PC-9 (cell line): ENCODE results near the gene PGAP6. TPM values are rescaled to one million over a fixed set of nuclear protein-coding genes. Genes with fewer than 3 reads are reported as not detected.
"Not testable (repeated sequence)": the region's sequence is repeated elsewhere in the genome, so short reads cannot be mapped to it uniquely, and the experiment has no call there.

Source experiments
- BruUV-seq: library from RNA; stranded (reverse); fragments of 400-500 nt; replicated peaks from 2 replicates; lab custom pipeline; 2021; lab: Mats Ljungman, UMichigan
- CTCF ChIA-PET: fragments of 300-600 bp; sonication (Branson Sonifier 250); formaldehyde crosslinking; loops from one replicate; lab custom pipeline; 2022; ENCODE audit warnings: antibody characterized with exemption; lab: Charles Lee
- POLR2A ChIA-PET: fragments of 300-600 bp; sonication (Branson Sonifier 250); formaldehyde crosslinking; loops from one replicate; lab custom pipeline; 2022; ENCODE audit warnings: antibody characterized with exemption; ENCODE audit not compliant: unreplicated experiment; lab: Charles Lee
- DNase-seq, 2 experiments: peaks; one replicate each; pipeline versions ENCODE4 v3.0.0 to v3.0.0-alpha.2; 2015 to 2022; ENCODE audit warnings: mixed read lengths in 1 of 2
- H2AFZ ChIP-seq: fragments of 200-600 bp; sonication (generic); 2 replicates; pipeline ENCODE4 v1.8.1; 2017; ENCODE audit warnings: antibody characterized with exemption
- H3F3A ChIP-seq: fragments of 200-600 bp; sonication (generic); 2 replicates; pipeline ENCODE4 v1.8.1; 2017; ENCODE audit warnings: antibody characterized with exemption, mild to moderate bottlenecking, low read depth; ENCODE audit not compliant: insufficient read depth
- H3K27ac ChIP-seq: fragments of 200-600 bp; sonication (generic); 2 replicates; pipeline ENCODE4 v1.6.1; 2016; ENCODE audit warnings: mixed run types
- H3K27me3 ChIP-seq: fragments of 200-600 bp; sonication (generic); 2 replicates; pipeline ENCODE4 v1.6.1; 2016; ENCODE audit warnings: low read depth, mixed run types; ENCODE audit not compliant: insufficient read depth
- H3K36me3 ChIP-seq: fragments of 200-600 bp; sonication (generic); 2 replicates; pipeline ENCODE4 v1.6.1; 2016; ENCODE audit warnings: low read depth, mixed run types
- H3K4me1 ChIP-seq: fragments of 200-600 bp; sonication (generic); replicated peaks from 2 replicates; pipeline ENCODE4 v1.6.1; 2016; ENCODE audit warnings: mixed run types; ENCODE audit not compliant: insufficient read depth
- H3K4me2 ChIP-seq: fragments of 200-600 bp; sonication (generic); 2 replicates; pipeline ENCODE4 v1.6.1; 2017; ENCODE audit warnings: mixed run types
- H3K4me3 ChIP-seq: fragments of 200-600 bp; sonication (generic); 2 replicates; pipeline ENCODE4 v1.6.1; 2016; ENCODE audit warnings: mixed run types
- H3K79me2 ChIP-seq: fragments of 200-600 bp; sonication (generic); 2 replicates; pipeline ENCODE4 v1.6.1; 2017; ENCODE audit warnings: low read depth, mixed run types
- H3K9me2 ChIP-seq: fragments of 200-600 bp; sonication (generic); 2 replicates; pipeline ENCODE4 v1.8.1; 2017; ENCODE audit warnings: mild to moderate bottlenecking; ENCODE audit not compliant: insufficient read depth
- H3K9me3 ChIP-seq: fragments of 200-600 bp; sonication (generic); 2 replicates; pipeline ENCODE4 v1.8.1; 2016; ENCODE audit warnings: low read depth; ENCODE audit not compliant: insufficient read depth
- H4K20me1 ChIP-seq: fragments of 200-600 bp; sonication (generic); 2 replicates; pipeline ENCODE4 v1.8.1; 2017; ENCODE audit not compliant: insufficient read depth
- EZH2 ChIP-seq: fragments of 200-600 bp; sonication (generic); IDR thresholded peaks from 2 replicates; pipeline ENCODE4 v1.8.0; 2017; ENCODE audit warnings: antibody characterized with exemption, low read depth
- intact Hi-C: fragments of 100-400 bp; cut with micrococcal nuclease; formaldehyde crosslinking; loops from one replicate; pipeline ENCODE4 v1.10.0; 2022; ENCODE audit not compliant: unreplicated experiment
- total RNA-seq: library from RNA; stranded (reverse); gene quantifications from 2 replicates; pipeline ENCODE4 v1.2.3, GENCODE V29; 2021
- TF ChIP-seq, protein P1 (sequence below): fragments of 200-600 bp; sonication (generic); conservative IDR thresholded peaks from 2 replicates; pipeline ENCODE4 v1.6.1; 2017; ENCODE audit warnings: mixed run types, antibody characterized with exemption, mild to moderate bottlenecking, moderate library complexity

PGAP6 gene
- total RNA-seq, 1 experiment from 2014 or later = 45.6 TPM

DNA sequence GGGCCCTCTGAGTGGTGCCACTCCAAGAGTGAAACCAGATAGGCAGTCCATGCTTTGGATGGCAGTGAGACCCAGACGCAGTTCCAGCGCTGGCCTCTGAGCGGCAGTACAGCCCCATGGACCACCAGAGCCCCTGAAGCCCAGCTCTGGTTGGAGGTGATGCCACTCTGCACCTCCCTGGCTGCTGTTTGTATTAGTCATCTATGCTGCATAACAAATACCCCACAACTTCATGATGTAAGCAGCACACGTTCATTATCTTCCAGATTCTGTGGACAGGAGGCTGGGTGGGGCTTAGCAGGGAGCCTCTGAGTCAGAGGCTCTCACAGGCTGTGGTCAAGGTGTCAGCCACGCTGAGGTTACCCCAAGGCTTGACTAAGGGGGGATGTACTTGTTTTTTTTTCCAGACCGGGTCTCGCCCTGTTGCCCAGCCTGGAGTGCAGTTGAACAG is 10.1 kb upstream of the PGAP6 start:
- intact Hi-C loops = no loop called here
- POLR2A ChIA-PET = no interaction called here
- H3K36me3 ChIP-seq = no peaks in the 10 kb centered on the region
- DNase-seq = peak; percentile 69 to 82
- no peaks in the 10 kb centered on the region for H3K9me2 ChIP-seq
- H2AFZ ChIP-seq = no peak overlapping the region
- H3K9me3 ChIP-seq = no peaks in the 10 kb centered on the region
- peaks cover 7% of the 10 kb centered on the region; the same call in 1 of the 2 replicates for H3K4me1 ChIP-seq
- H4K20me1 ChIP-seq = no peaks in the 10 kb centered on the region
- no peak overlapping the region for H3K4me3 ChIP-seq
- no TSS peak for BruUV-seq
- H3F3A ChIP-seq = peaks cover 26% of the 10 kb centered on the region
- TF ChIP-seq, protein P1, sequence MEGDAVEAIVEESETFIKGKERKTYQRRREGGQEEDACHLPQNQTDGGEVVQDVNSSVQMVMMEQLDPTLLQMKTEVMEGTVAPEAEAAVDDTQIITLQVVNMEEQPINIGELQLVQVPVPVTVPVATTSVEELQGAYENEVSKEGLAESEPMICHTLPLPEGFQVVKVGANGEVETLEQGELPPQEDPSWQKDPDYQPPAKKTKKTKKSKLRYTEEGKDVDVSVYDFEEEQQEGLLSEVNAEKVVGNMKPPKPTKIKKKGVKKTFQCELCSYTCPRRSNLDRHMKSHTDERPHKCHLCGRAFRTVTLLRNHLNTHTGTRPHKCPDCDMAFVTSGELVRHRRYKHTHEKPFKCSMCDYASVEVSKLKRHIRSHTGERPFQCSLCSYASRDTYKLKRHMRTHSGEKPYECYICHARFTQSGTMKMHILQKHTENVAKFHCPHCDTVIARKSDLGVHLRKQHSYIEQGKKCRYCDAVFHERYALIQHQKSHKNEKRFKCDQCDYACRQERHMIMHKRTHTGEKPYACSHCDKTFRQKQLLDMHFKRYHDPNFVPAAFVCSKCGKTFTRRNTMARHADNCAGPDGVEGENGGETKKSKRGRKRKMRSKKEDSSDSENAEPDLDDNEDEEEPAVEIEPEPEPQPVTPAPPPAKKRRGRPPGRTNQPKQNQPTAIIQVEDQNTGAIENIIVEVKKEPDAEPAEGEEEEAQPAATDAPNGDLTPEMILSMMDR = peak; percentile 87
- TF ChIP-seq EZH2 = no peak
- H3K27me3 ChIP-seq = no peaks in the 10 kb centered on the region
- no peak overlapping the region for H3K27ac ChIP-seq
- H3K79me2 ChIP-seq = no peaks in the 10 kb centered on the region
- CTCF ChIA-PET = interaction anchor here (0.9 kb wide), 1 partner anchor 144 kb away, joined by 3 read pairs; no protein-coding TSS in a partner anchor
- H3K4me2 ChIP-seq = no peak overlapping the region

DNA sequence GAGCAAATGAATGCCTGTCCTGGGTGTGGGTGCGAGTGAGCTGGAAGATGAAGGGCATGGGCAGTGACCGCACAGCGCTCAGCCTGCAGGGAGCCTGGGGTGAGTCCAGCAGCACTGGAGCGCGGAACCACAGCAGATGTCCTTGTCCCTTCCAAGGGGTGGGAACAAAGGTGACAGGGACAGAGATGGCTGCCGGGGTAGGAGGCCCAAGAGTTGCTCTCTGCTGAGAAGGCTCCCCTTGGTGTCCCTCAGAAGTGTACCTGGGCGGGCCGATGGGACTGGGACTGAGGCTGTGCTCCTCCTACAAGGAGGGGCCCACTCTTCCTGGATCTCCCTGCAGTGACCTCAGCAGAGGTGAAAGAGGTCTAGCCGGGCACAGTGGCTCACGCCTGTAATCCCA is 7.6 kb upstream of the PGAP6 start:
- no peak overlapping the region for H3K27ac ChIP-seq
- intact Hi-C loops = loop anchor here (10.0 kb wide), 1 partner anchor 255 kb away; the partner anchor contains the start of genes MCRIP2 and WDR90

DNA sequence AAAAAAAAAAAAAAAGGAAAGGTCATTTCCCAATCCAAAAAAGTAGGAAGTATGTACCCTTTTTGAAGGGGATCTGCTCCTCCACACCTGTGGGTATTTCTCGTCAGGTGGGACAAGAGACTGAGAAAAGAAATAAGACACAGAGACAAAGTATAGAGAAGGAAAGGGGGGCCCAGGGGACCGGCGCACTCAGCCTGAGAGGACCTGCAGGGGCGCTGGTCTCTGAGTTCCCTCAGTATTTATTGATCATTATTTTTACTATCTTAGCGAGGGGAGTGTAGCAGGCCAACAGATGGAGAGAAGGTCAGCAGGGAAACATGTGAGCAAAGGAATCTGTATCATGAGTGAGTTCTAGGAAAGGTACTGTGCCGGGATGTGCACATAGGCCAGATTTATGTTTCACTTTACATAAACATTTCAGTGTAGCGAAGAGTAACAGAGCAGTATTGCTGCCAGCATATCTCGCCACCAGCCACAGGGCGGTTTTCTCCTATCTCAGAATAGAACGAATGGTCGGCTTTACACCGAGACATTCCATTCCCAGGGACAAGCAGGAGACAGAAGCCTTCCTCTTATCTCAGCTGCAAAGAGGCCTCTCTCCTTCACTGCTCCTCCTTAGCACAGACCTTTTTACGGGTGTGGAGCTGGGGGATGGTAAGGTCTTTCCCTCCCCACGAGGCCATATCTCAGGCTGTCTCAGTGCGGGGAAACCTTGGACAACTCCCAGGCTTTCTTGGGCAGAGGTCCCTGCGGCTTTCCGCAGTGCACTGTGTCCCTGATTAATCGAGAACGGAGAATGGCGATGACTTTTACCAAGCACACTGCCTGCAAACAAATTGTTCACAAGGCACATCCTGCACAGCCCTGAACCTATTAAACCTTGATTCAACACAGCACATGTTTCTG is 6.2 kb upstream of the PGAP6 start:
- intact Hi-C loops = loop anchor here (10.0 kb wide), 1 partner anchor 257 kb away; the partner anchor contains the start of genes MCRIP2 and WDR90
- H3K4me3 ChIP-seq, POLR2A ChIA-PET: not testable (repeated sequence)

More for the DNA sequence above, 7.6 kb upstream of the PGAP6 start:
- H3K36me3 ChIP-seq = no peaks in the 10 kb centered on the region
- ChIA-PET POLR2A (interaction anchor here (0.6 kb wide), 1 partner anchor 111 kb away, joined by 4 read pairs; no protein-coding TSS in a partner anchor), CTCF (interaction anchor here (0.7 kb wide), 1 partner anchor 332 kb away, joined by 7 read pairs; no protein-coding TSS in a partner anchor)
- peaks cover 13% of the 10 kb centered on the region; the same call in 1 of the 2 replicates for H3F3A ChIP-seq
- no peaks in the 10 kb centered on the region for H3K79me2 ChIP-seq
- TF ChIP-seq, protein P1 = no peak
- no peak for TF ChIP-seq EZH2
- no peak overlapping the region for H3K4me2 ChIP-seq
- no peaks in the 10 kb centered on the region for H3K9me2 ChIP-seq
- BruUV-seq = no TSS peak
- H4K20me1 ChIP-seq = no peaks in the 10 kb centered on the region
- H3K4me1 ChIP-seq = no peaks in the 10 kb centered on the region
- H3K9me3 ChIP-seq = no peaks in the 10 kb centered on the region
- H3K4me3 ChIP-seq = no peak overlapping the region
- no peaks in the 10 kb centered on the region for H3K27me3 ChIP-seq
- no peak overlapping the region for H2AFZ ChIP-seq
- DNase-seq = no peak

More for the DNA sequence above, 6.2 kb upstream of the PGAP6 start:
- CTCF ChIA-PET = interaction anchor here (0.7 to 0.9 kb wide), 2 partner anchors 82 to 99 kb away, joined by 3 read pairs; no protein-coding TSS in a partner anchor
- H3K4me1 ChIP-seq, H3K27ac ChIP-seq, H3K36me3 ChIP-seq, H3K27me3 ChIP-seq, H2AFZ ChIP-seq, BruUV-seq, H3K9me2 ChIP-seq, H3K9me3 ChIP-seq, DNase-seq, H4K20me1 ChIP-seq, H3K4me2 ChIP-seq, H3K79me2 ChIP-seq: not testable (repeated sequence)
- peaks cover 25% of the 10 kb centered on the region; the same call in 1 of the 2 replicates for H3F3A ChIP-seq
